ENCODE measurements around the gene RASAL2. TPM values are rescaled to one million over a fixed set of nuclear protein-coding genes. Genes with fewer than 3 reads are reported as not detected.

Gene RASAL2
- total and polyA plus RNA-seq, 2 of the 13 experiments (the other 11 are each of a cell fraction or from before 2014, with no cell fraction given), result 5.4 to 5.9 TPM

GRCh38 chr1:178328728-178329127 is 234.8 kb downstream of the RASAL2 start (continued):
- TF ChIP-seq ZXDC (CRISPR knock-in tag; IDR thresholded peaks at IDR 0.05) (no peak), ADNP (CRISPR knock-in tag; IDR thresholded peaks at IDR 0.05) (no peak), IRX3 (CRISPR knock-in tag; IDR thresholded peaks at IDR 0.05; ENCODE audit: borderline replicate concordance, low read depth) (no peak), ZNF569 (CRISPR knock-in tag; IDR thresholded peaks at IDR 0.05; ENCODE audit: borderline replicate concordance) (no peak)

GRCh38 chr1:178330153-178330552 is 236.2 kb downstream of the RASAL2 start:
- Histone ChIP-seq H3K4me3 (replicated peaks in 1 of 3; ENCODE audit: insufficient read depth in 1 of 3, low read depth in 2 of 3, low read length in 3 of 3) (no peak overlapping the region), H3K27me3 (ENCODE audit: control insufficient read depth in 1 of 2, insufficient read depth in 2 of 2, low read length in 2 of 2) (no peaks in the 10 kb centered on the region), H4K20me1 (ENCODE audit: insufficient read depth, low read length) (no peaks in the 10 kb centered on the region), H3K4me2 (ENCODE audit: low read depth, low read length) (no peak overlapping the region), H3K27ac (ENCODE audit: extremely low read length, insufficient read depth, low read length) (no peak overlapping the region), H3K9me3 (ENCODE audit: low read length) (no peaks in the 10 kb centered on the region), H3K4me1 (ENCODE audit: insufficient read depth, low read length) (no peaks in the 10 kb centered on the region), H3K36me3 (replicated peaks in 1 of 2; ENCODE audit: control insufficient read depth in 1 of 2, insufficient read depth in 2 of 2, low read length in 2 of 2) (no peaks in the 10 kb centered on the region), H2AFZ (ENCODE audit: low read length) (no peak overlapping the region), H3K79me2 (ENCODE audit: insufficient read depth, low read length) (no peaks in the 10 kb centered on the region), H3K9ac (ENCODE audit: insufficient read depth, low read depth, low read length) (no peak overlapping the region)
- FAIRE-seq, result no peak
- POLR2A ChIA-PET, result no interaction called here
- ATAC-seq, result no peak
- WGBS (ENCODE audit: low lambda C conversion rate), result 95% methylated on average over 1 of the region's 1 CpG
- TF ChIP-seq NFYC (CRISPR knock-in tag; IDR thresholded peaks at IDR 0.05) (no peak), MEF2D (CRISPR knock-in tag; IDR thresholded peaks at IDR 0.05) (no peak), HDAC1 (CRISPR knock-in tag; IDR thresholded peaks at IDR 0.05) (no peak), JARID2 (CRISPR knock-in tag; IDR thresholded peaks at IDR 0.05; ENCODE audit: insufficient replicate concordance) (no peak), ZNF569 (CRISPR knock-in tag; IDR thresholded peaks at IDR 0.05; ENCODE audit: borderline replicate concordance) (no peak), ZFYVE20 (CRISPR knock-in tag; IDR thresholded peaks at IDR 0.05; ENCODE audit: borderline replicate concordance, low read depth) (no peak), ATM (IDR thresholded peaks at IDR 0.05; ENCODE audit: borderline replicate concordance) (no peak)
- intact Hi-C loops (cut with micrococcal nuclease; ENCODE audit: unreplicated experiment) (no loop called here), in situ Hi-C loops (cut with HindIII; ENCODE audit: extremely low pct_ligation_motif_present, low pct_unique_long_range_greater_than_20kb) (no loop called here)
- CTCF ChIA-PET (ENCODE audit: low intra/inter-chr PET ratio, low total read pairs), result no interaction called here
- DNase-seq (ENCODE audit: low spot score), result no peak
- no TSS peak for BruUV-seq (replicated peaks)

Data from HepG2 (cell line).